CD4-positive, alpha-beta T cell treated with Interleukin-4 for 4 hours (primary cell): ENCODE measurements around the gene EIF4G1.

ENCODE experiments used
- DNase-seq: peaks from one replicate; pipeline ENCODE4 v3.0.0-alpha.2; 2020

Gene EIF4G1

DNA sequence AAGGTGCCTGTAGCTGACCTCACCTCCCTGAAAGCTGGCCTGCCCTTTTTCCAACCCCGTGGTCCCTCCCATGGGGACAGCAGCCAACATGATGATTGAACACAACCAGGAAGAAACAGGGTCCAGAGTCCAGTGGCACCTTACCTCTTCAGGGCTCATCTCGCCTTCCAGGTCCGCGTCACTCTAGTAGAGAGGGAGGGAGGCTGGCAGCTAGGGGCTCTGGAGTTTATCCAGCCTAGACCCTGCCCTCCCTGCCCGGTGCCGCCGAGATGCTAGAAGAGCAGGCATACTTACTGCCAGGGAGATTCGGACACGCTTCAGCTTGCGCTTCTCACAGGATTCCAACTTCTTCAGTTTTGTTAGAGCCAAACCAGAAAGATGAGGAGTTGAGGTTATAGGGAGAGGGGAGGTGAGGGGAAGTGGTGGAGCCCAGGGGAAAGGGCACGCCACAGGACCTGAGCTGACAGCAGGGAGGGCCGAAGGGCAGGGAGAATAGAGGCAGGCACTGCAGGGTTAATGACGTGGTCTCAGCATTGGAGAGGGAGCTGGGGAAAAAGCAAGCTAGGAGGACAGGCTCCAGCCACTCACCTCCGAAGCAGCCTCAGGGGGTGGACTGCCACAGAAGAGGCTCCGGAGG is 37.9 kb downstream of the EIF4G1 start:
- no peak for DNase-seq

DNA sequence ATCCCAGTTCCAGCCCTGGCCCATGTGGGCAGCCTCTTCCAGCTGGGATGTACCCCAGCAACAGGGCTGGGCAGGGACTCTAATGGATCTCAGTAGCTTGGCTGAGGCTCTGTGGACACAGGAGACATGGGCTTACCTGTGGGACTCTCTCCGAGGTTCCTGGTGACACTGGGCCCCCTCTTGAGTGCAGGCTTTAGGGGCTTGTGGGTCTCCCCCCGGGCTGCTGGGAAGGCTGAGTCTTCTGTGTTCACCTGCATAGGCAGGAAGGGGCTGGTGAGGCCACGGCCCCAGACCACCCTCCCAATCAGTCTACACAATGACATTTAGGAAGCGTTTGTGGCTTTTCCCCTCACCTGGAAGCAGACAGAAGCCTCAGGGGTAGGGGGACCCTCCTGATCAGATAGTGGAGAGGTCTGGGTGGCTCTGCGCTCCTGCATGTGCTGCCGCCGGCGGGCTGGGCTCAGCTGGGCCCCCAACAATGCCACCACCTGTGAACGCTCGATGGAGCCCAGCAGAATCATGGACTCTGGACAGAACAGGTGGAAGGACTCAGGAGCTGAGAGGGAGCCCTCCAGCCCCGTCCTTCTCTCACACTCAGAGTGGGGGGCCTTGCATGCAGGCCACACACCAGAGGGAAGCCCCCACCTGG is 38.6 kb downstream of the EIF4G1 start:
- DNase-seq: no peak

DNA sequence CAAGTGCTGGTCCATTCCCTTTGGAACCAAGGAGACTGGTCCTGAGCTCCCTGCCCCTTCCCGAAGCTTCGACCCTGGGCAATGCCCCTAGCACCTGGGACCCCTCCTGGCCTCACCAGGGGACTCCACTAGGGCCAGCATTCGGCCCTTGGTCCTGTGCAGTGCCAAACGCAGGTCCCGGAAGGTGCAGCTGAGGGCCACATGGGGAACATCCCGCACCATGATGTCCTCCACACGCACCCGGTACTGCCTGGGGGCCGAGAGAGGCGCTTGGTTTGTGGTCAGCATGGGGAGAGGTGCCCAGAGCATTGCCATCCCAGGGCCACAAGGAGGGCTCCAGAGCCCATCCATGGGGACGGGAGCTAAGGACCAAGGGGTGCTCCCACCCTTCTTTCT is 39.1 kb downstream of the EIF4G1 start:
- DNase-seq: no peak

- peak; percentile 43 for DNase-seq
Observed at GRCh38 chr3:184354121-184354728, 39.8 kb downstream of the EIF4G1 start.

DNA sequence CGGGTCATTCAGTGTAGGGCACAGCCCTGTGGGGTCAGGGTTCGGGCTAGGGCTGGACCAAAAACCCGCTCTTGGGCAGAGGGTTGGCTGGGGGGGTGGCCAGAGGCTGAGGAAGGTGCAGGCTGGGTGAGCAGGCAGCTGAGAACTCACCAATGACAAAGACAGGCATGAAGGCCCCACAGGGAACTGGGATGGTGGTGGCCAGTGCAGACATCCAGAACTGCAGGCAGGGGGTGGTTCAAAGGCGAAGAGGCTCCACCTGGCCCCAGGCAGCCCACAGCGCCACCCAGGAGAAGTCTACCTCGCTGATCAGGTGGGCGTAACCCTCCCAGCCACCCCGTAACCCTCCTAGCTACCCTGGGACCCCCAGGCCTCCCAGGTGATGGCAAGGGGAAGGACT is 40.3 kb downstream of the EIF4G1 start:
- DNase-seq: no peak

- no peak for DNase-seq
Observed at GRCh38 chr3:184355261-184356040, 41.0 kb downstream of the EIF4G1 start.

DNA sequence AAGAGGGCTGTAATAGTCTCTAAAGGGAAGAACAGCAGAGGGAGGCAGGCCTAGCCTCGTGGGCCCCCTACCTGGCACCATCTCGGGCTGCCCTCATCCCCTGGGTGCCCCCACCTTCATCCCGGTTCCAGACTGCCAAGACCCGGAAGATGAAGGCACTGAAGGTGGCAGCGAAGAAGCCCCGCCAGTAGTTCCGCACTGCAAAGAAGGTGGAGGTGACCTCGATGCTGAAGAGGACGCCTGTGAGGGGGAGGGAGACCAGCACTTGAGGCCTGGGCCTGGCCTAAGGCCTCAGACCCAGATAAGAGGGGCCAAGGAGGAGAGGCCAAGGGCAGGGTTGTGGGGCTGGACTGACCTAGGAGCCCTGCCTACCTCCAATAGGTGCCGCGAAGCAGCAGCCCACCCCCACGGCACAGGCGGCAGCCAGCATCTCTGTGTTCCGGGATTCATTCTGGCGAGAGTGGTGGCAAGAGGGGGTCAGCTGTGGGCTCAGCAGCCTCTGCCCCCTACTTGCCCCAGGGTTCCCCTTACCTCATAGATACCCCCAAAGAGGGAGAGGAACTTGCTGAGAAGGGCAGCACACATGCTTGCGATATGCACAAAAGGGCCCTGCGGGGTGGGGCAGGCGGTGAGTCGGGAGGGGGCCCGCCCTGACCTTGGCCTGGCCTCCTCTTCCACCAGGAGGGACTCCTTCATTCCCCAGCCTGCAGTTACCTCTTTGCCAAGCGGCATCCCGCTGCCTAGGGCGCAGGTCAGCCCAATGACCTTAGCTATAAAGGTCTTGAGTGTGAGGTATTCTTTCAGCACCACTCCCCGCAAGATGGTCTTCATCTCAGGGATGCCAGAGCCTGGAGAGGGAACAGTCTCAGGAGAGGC is 43.1 kb downstream of the EIF4G1 start:
- DNase-seq: no peak

DNA sequence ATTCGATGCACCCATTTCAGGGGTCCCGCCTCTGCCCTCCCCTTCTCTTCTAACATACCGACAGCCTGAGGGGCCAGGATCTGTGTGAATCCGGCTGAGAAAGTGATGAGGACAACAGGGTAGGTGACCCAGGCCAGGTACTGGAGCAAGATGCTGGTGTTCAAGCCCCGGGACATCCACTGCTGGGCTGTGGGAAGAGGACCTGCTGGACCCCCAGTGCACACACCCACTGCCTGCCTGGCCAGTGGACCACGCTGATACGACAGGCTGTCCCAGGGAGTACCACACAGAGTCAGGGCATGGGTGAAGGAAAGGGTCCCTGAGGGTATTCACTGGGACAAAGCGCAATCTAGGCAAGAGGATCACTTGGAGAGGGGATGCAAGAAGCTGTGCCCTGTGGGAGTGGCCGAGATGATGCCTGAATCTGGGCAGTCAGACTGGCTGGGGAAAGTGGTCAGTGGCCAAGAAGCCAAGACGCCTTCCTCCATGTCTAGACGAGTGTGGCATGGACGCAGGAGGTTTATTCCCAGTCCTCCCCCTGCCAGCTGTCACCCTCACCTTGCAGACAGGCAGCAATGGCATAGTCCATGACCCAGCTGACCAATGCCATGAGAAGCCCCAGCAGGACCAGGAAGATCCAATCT is 43.8 kb downstream of the EIF4G1 start:
- DNase-seq: no peak

DNA sequence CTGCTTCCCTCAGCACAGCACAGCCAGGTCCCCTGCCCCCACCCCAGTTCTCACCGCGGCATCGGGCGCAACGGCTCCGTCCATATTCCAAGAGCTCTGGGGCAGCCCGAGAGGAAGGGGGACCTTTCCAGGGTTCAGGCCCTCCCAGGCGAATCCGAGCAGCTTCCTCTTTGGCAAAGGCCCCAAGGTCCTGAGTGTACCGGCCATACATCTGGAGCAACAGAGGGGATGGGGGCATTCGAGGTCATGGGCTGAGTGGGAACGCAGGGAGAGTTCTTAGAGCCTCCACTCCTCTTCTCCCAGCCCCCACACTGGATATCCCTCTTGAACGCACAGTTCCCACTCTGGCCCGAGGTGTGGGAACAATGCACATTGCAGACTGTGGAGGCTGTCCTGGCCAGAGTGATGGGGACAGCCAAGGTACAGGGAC is 44.5 kb downstream of the EIF4G1 start:
- DNase-seq: no peak

DNA sequence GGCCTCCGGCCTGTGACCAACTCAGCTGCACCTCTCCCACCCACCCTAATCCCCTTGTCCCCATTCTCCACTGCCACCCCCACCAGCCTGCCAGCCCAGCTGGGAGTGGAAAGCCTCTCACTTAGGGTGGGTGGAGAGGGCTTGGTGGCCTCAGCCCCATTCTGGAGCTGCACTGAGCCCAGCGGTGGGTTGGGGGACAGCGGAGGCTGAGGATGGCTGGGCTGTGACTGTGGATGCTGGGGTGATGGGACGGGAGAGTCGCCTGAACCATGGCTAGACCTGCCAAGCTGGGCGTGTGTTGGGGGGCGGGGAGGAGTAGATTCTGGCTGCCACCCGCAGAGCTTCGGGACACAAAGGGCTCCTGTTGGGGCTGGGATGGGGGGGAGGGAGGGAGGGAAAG is 45.2 kb downstream of the EIF4G1 start:
- DNase-seq: no peak

GRCh38 chr3:184360070-184360928 is 45.9 kb downstream of the EIF4G1 start:
- DNase-seq: no peak

DNA sequence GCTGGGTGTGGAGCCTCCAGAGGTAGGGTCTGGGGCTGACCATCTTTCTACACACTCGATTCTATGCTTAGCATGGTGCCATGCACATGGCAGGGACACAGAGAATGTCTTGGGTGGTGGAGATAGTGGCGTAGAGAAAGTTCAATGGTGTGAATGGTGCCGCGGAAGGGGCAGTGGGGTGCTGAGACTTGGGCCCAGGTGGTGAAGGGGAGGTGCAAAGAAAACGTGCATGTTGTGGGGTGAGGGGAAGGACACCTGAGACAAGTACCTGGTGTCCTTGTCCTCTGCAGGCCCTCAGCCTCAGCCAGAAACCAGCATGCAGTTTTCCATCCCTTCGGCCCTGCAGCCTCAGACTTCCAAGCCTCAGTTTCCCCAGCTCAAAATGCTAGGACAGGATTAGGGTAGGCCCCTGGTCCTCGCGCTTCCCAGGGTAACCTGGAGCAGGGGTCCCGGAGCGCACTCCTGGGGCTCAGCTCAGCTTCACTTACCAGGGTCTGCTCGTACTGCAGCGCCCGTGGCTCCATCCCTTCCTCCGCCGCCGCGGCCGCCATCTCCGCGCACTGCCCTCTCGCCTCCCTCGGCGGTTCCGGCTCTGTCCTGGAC is 46.6 kb downstream of the EIF4G1 start:
- DNase-seq: no peak

DNA sequence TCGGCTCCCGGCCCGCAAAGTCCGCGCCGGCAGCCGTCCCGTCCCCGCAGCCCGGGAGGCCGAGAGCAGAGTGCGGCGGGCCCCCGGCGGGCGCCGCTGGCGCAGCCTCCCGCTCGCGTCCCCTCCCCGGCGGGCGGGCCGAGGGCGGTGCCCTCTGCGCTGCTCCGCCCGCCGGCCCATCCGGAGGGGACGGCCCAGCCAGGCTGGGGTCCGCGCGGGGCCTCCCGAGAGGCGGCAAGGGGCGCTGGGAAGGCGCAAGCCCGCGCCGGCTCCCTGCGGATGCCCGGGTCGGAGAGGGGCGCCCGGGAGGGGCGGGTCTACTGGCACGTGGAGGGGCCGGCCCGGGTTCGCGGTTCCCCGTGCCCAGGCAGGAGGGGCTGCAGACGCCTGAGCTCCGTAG is 47.1 kb downstream of the EIF4G1 start, which contains the start of the genes CLCN2 and POLR2H:
TSS of gene CLCN2 (minus strand) at position 74 of the 400 bp plus-strand sequence. CDS start 126 bp downstream, outside the sequence.
TSS of gene POLR2H (plus strand) at position 179 of the 400 bp plus-strand sequence. CDS start 1,783 bp downstream, outside the sequence.
- no peak for DNase-seq

GRCh38 chr3:184361932-184362667 is 47.7 kb downstream of the EIF4G1 start:
- peak; percentile 18 for DNase-seq

DNA sequence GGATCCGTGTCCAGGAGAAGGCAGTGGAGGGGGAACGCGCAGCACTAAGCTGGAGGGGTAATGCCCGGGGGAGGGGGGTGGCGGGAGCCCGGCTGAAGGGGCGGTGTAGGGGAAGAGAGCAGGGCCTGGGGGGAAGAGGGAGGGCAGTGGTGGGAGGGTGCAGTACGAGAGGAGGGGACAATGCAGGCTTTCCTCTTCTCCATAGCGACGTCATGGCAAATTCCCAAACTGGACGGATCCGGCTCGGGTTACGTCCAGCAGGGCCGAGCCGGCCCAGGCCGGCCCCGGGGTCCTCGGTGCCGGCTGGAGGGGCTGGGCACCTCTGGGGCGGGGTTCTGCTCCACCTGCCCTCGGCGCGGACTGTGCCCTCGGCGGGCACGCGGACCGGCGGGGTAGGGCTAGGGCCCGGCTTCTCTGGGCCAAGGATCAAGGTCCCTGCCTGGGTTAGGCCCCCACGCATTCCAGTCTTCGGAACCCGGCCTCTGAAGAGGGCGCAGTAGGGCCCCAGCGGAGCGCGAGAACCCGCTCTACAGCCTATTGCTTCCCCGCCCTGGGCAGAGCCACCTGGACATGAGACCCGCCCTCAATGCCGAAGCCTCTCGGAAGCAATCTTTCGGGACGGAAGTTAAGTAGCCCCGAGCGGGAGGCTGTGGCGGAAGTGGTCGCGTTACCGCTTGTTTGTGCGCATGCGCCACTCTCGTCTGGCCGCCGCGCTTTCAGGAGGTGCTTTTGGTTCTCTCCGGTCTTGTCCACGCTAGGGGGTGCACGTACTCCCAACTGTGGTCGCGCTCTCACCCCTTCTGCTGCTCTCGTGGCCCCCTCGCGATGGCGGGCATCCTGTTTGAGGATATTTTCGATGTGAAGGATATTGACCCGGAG is 48.5 kb downstream of the EIF4G1 start:
- peak; percentile 95 for DNase-seq

GRCh38 chr3:184366619-184367289 is 52.3 kb downstream of the EIF4G1 start:
- DNase-seq: no peak

- DNase-seq: no peak
Observed at GRCh38 chr3:184368116-184368515, 53.7 kb downstream of the EIF4G1 start.
